H7 (cell line): Measurements from ENCODE around the gene SFXN4. TPM values are rescaled to one million over a fixed set of nuclear protein-coding genes. Genes with fewer than 3 reads are reported as not detected.
"Not testable (repeated sequence)": the region's sequence is repeated elsewhere in the genome, so short reads cannot be mapped to it uniquely, and the experiment has no call there.

ENCODE experiments used
- DNase-seq: peaks from one replicate; pipeline ENCODE4 v3.0.0; 2012
- H3K27me3 ChIP-seq: 2 replicates; pipeline ENCODE4 v1.6.0; 2011; ENCODE audit warnings: mild to moderate bottlenecking, low read length; ENCODE audit not compliant: control insufficient read depth, insufficient read depth
- H3K36me3 ChIP-seq: replicated peaks from 2 replicates; pipeline ENCODE4 v1.5.1; 2011; ENCODE audit warnings: low read length; ENCODE audit not compliant: control insufficient read depth, insufficient read depth
- H3K4me3 ChIP-seq: 2 replicates; pipeline ENCODE4 v1.5.1; 2011; ENCODE audit warnings: low read depth, mild to moderate bottlenecking, control low read depth, low read length, moderate library complexity; ENCODE audit not compliant: insufficient read depth
- total RNA-seq: library from RNA; depleted of rRNA; stranded (reverse); fragments of >200 nt; shearing (Covaris generic); gene quantifications from 2 replicates; pipeline ENCODE4 v1.2.3, GENCODE V29; 2014

SFXN4 gene
- total RNA-seq, 1 experiment from 2014 or later, result 24.6 TPM

DNA sequence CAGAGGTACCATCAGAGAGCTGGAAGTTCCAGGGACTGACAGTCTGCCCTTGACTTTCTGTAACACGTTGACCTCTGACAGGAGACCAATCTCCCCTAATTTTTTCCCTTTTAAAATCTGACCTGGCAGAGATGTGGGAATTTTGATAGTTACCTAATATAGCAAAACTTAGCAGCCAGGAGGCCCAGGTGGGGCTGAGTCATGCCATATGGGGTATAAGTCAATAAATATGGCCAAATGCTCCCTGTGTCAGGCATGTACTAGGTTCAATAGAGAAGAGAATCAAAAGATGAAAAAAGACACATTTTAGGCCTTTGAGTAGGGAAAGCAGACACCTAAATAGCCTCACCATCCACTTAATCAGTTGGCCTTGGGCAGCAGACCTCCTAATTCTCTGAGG lies 35.7 kb upstream of the SFXN4 start:
- Histone ChIP-seq H3K4me3 (no peak overlapping the region), H3K27me3 (no peaks in the 10 kb centered on the region), H3K36me3 (no peaks in the 10 kb centered on the region)
- DNase-seq, result no peak

- Histone ChIP-seq H3K4me3 (no peak overlapping the region), H3K36me3 (no peaks in the 10 kb centered on the region), H3K27me3 (no peaks in the 10 kb centered on the region)
- DNase-seq, result peak; percentile 69
Observed at GRCh38 chr10:119199231-119199992, 33.9 kb upstream of the SFXN4 start.

- Histone ChIP-seq H3K4me3 (no peak overlapping the region), H3K27me3 (no peaks in the 10 kb centered on the region), H3K36me3 (no peaks in the 10 kb centered on the region)
- DNase-seq, result peak; percentile 52
Observed at GRCh38 chr10:119198438-119198837, 32.9 kb upstream of the SFXN4 start.

GRCh38 chr10:119197921-119198320 lies 32.4 kb upstream of the SFXN4 start:
- no peak for DNase-seq
- H3K27me3 ChIP-seq, result no peaks in the 10 kb centered on the region

DNA sequence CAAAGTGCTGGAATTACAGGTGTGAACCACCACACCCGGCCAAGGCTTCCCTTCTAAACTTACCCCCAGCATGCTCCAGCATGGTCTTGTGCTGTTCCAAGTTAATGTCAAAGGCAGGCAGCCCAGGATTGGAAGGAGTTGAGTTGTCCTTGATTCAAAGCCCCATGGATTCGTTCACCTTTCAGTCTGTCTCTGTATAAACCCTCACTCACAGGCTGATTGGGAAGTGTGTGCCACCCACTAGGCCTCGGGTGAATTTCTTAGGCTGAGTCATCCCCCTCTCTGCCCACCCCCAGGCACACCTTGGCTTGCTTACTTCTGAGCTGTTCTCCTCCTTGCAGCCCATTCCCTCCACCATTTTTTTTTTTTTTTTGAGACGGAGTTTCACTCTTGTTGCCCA lies 26.4 kb upstream of the SFXN4 start:
- no peaks in the 10 kb centered on the region for H3K27me3 ChIP-seq
- H3K4me3 ChIP-seq, result no peak overlapping the region
- DNase-seq, result no peak
- no peaks in the 10 kb centered on the region for H3K36me3 ChIP-seq

More at GRCh38 chr10:119197921-119198320, 32.4 kb upstream of the SFXN4 start:
- Histone ChIP-seq H3K36me3 (no peaks in the 10 kb centered on the region), H3K4me3 (no peak overlapping the region)

- no peaks in the 10 kb centered on the region for H3K27me3 ChIP-seq
- H3K4me3 ChIP-seq, result no peak overlapping the region
- no peak for DNase-seq
- H3K36me3 ChIP-seq, result no peaks in the 10 kb centered on the region
Observed at GRCh38 chr10:119190954-119191785, 25.7 kb upstream of the SFXN4 start.

DNA sequence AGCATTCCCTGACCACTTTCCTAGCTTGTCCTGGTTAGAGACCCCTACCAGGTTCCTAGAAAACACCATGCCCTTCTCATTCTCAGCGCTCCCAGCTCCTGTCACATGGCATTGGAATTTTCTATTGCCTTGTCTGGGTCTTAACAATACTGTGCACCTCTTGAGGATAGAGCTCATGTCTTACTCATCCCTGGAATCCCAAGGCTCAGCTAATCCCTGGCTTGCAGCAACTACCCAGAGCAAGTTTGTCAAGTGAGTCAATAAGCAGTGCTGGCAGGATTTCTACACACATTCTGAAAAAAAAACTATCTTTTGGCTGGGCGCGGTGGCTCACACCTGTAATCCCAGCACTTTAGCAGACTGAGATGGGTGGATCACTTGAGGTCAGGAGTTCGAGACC lies 24.8 kb upstream of the SFXN4 start:
- DNase-seq, result no peak
- H3K4me3 ChIP-seq, result no peak overlapping the region
- H3K36me3 ChIP-seq, result no peaks in the 10 kb centered on the region
- H3K27me3 ChIP-seq, result no peaks in the 10 kb centered on the region

GRCh38 chr10:119189811-119190282 lies 24.3 kb upstream of the SFXN4 start:
- no peak overlapping the region for H3K4me3 ChIP-seq
- no peaks in the 10 kb centered on the region for H3K27me3 ChIP-seq
- DNase-seq, result no peak
- no peaks in the 10 kb centered on the region for H3K36me3 ChIP-seq

GRCh38 chr10:119183664-119184412 lies 18.3 kb upstream of the SFXN4 start:
- Histone ChIP-seq H3K36me3 (no peaks in the 10 kb centered on the region), H3K27me3 (no peaks in the 10 kb centered on the region), H3K4me3 (no peak overlapping the region)
- DNase-seq, result no peak

DNA sequence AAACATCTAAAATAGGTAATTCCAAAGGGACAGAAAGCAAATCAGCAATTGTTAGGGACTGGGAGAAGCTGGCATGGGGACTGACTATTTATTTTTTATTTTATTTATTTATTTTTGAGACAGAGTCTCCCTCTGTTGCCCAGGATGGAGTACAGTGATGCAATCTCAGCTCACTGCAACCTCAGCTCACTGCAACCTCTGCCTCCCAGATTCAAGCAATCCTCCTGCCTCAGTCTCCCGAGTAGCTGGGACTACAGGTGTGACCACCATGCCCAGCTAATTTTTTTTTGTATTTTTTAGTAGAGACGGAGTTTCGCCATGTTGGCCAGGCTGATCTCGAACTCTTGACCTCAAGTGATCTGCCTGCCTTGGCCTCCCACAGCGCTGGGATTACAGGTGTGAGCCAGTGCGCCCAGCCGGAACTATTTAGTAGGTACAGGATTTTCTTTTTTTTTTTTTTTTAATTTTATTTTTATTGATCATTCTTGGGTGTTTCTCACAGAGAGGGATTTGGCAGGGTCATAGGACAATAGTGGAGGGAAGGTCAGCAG lies 15.4 kb upstream of the SFXN4 start:
- not testable (repeated sequence) for DNase-seq, H3K36me3 ChIP-seq, H3K4me3 ChIP-seq, H3K27me3 ChIP-seq

DNA sequence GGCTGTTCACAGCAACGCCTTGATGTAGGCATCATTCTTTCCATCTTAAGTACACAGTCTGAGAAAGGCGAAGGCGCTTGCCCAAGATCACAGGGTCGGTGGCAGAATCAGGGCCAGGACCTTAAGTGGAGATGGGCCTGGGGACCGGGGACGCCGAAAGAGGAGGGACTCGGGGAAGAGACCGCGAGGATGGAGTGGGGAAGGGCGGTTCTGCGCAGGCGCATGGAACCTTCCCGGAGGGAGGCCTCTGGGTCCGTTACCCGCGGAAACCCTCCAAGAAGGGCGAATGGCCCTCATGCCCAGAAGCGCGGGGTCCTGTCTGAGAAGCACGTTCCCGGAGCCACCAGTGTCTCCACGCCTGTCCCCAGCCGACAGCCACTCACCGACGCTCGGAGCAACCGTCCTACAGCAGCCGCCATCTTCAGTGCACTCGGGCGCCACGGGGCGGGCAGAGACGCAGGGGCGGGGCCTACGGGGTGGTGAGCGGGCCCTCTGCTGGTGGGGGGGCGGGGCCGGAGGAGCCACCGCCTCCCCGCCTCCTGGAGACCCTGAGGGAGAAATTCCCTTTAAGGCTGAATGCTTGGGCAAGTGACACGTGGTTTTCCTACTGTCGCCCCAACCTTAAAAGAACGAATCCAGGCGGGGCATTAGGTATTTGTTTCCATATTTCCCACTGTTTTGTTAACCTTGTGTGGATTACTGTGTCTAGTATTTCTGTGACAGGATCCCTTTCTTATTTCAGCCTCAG lies 13.0 kb upstream of the SFXN4 start, which contains the start of gene PRDX3:
PRDX3 (minus strand) TSS at position 441 of the 748 bp plus-strand sequence; CDS start at position 419, 22 bp downstream.
- Histone ChIP-seq H3K4me3 (peak within 1 kb of the TSS; percentile 96), H3K27me3 (no peaks in the 10 kb centered on the region), H3K36me3 (peaks cover 15% of the 10 kb centered on the region)
- peak; percentile 98 for DNase-seq

- DNase-seq, result no peak
- Histone ChIP-seq H3K27me3 (no peaks in the 10 kb centered on the region), H3K36me3 (peaks cover 16% of the 10 kb centered on the region), H3K4me3 (peak overlapping the region; percentile 96)
Observed at GRCh38 chr10:119177708-119178371, 12.3 kb upstream of the SFXN4 start.

DNA sequence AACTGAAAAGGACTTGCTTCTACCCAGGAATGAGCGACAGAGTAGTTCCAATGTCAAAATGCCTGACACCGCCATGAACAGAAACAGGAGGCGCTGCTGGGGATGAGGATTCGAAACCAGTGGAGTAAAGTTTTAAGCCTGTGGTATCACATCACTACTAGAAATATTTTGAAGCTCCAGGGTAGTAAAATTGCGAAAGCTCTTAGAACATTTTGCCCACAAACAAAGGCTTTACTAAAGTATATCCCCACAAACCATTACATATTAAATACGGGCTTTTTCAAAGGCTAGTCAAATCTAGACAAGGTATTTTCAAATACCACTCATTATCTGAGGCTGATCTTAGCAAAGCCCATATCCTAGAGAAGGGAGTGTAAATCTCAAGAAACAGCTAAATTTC lies 10.7 kb upstream of the SFXN4 start:
- no peak for DNase-seq
- H3K27me3 ChIP-seq, result no peaks in the 10 kb centered on the region
- H3K4me3 ChIP-seq, result no peak overlapping the region
- peaks cover 26% of the 10 kb centered on the region for H3K36me3 ChIP-seq
